ENCODE results near the gene APOL3.
A peak's percentile ranks its signal among the peaks of the same experiment; 100 is the strongest.
"Not testable (repeated sequence)": the region's sequence is repeated elsewhere in the genome, so short reads cannot be mapped to it uniquely, and the experiment has no call there.

The APOL3 gene

DNA sequence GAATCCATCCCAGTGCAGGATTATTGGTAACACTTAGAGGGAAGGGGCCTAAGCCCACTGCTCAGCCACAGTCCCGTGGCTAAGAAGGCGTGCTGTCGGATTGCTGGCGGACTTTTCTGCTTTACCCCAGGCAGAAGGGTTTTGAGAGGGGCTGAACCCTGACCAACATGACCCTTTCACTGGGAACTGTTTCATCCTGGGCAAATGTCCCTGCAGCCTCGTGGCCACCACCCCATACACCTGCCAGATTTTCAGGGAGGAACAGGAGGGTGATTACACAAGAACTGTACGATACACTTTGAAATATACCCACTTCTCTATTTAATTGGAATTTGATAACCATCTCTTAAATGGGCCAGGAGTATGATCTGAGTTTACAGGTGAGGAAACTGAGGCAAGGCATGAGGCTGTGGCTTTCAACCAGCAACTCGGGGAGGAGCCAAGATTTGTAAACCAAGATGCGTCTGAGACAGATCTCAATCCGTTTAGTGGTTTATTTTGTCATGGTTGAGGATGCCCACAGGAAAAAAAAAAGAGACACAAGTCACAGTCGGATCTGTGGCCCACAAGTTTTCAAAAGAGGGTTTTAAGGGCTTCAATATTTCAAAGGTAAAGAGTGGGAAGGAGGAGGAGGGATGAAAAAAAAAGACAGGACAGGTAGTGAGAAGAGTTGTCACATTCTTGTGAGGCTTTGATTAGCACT is 6.1 kb upstream of the APOL3 start:
- H3K9ac ChIP-seq (ENCODE audit: low read length): no peak overlapping the region
- H3K36me3 ChIP-seq (ENCODE audit: control insufficient read depth, insufficient read depth, low read length): no peaks in the 10 kb centered on the region
- H3K4me3 ChIP-seq (ENCODE audit: low read length): no peak overlapping the region
- H3K4me1 ChIP-seq (ENCODE audit: control insufficient read depth, insufficient read depth, low read length): no peaks in the 10 kb centered on the region
- H3K27me3 ChIP-seq (ENCODE audit: control insufficient read depth, insufficient read depth, low read length): no peaks in the 10 kb centered on the region
- H3K9me3 ChIP-seq (ENCODE audit: control insufficient read depth, low read length): no peaks in the 10 kb centered on the region

DNA sequence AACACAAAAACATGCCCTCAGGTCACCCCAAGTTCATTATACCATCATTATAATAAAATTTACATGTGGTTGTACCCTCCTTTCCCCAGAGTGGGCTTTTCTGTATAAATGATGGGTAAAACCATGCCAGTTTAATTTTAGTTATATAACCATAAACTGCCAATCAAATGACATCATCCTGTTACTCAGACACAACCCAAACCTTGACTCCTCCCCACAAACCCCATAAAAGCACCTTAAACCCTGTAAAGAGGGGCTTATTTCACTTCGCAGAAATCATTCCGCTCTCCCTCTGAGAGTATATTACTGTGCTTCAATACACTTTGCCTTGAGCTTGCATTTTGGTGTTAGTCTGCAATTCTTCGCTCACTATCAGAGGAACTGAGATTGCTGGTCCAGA is 5.5 kb upstream of the APOL3 start:
- Histone ChIP-seq H3K9me3 (ENCODE audit: control insufficient read depth, low read length) (no peaks in the 10 kb centered on the region), H3K36me3 (ENCODE audit: control insufficient read depth, insufficient read depth, low read length) (no peaks in the 10 kb centered on the region), H3K4me1 (ENCODE audit: control insufficient read depth, insufficient read depth, low read length) (no peaks in the 10 kb centered on the region), H3K4me3 (ENCODE audit: low read length) (no peak overlapping the region), H3K9ac (ENCODE audit: low read length) (no peak overlapping the region), H3K27me3 (ENCODE audit: control insufficient read depth, insufficient read depth, low read length) (no peaks in the 10 kb centered on the region)

DNA sequence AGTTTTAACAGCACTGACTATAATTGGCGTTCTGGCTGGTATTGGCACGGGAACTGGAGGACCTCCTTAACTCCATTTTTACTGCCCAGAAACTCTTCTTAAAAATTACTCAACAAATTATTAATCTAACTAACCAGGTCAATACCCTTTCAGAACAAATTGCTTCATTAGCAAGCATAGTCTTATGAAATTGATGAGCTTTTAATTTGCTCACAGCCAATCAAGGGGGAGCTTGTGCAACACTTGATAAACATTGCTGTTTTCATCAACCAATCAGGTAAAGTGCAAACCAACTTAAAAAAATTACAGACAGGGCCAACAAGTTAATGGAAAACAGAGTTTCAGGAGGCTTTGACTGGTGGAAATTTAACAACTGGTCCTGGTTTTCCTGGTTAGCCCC is 4.6 kb upstream of the APOL3 start:
- Histone ChIP-seq H3K9ac (ENCODE audit: low read length) (no peak overlapping the region), H3K4me1 (ENCODE audit: control insufficient read depth, insufficient read depth, low read length) (peaks cover 9% of the 10 kb centered on the region), H3K27me3 (ENCODE audit: control insufficient read depth, insufficient read depth, low read length) (no peaks in the 10 kb centered on the region), H3K36me3 (ENCODE audit: control insufficient read depth, insufficient read depth, low read length) (no peaks in the 10 kb centered on the region), H3K4me3 (ENCODE audit: low read length) (no peak overlapping the region), H3K9me3 (ENCODE audit: control insufficient read depth, low read length) (no peaks in the 10 kb centered on the region)

DNA sequence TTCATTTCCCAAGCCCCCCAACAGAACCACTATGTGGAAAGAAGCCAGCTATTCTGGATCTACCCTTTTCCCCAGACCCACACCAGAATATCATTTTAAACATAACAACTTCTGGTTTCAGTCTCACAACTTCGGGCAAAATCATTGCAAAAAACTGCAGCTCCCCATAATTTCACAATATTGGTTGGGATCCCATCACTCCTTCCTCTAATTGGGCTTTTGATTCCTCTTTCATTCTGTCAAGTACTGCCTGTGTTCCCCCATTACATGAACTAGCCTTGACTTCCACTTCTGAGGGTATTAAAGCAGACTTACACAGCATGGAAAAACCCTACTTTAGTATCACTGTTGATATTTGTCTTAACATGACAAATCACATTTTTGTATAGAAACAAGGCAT is 4.1 kb upstream of the APOL3 start:
- no peaks in the 10 kb centered on the region for H3K27me3 ChIP-seq (ENCODE audit: control insufficient read depth, insufficient read depth, low read length)
- H3K4me1 ChIP-seq (ENCODE audit: control insufficient read depth, insufficient read depth, low read length): peaks cover 13% of the 10 kb centered on the region
- H3K4me3 ChIP-seq (ENCODE audit: low read length): no peak overlapping the region
- no peaks in the 10 kb centered on the region for H3K9me3 ChIP-seq (ENCODE audit: control insufficient read depth, low read length)
- H3K9ac ChIP-seq (ENCODE audit: low read length): no peak overlapping the region
- H3K36me3 ChIP-seq (ENCODE audit: control insufficient read depth, insufficient read depth, low read length): no peaks in the 10 kb centered on the region

DNA sequence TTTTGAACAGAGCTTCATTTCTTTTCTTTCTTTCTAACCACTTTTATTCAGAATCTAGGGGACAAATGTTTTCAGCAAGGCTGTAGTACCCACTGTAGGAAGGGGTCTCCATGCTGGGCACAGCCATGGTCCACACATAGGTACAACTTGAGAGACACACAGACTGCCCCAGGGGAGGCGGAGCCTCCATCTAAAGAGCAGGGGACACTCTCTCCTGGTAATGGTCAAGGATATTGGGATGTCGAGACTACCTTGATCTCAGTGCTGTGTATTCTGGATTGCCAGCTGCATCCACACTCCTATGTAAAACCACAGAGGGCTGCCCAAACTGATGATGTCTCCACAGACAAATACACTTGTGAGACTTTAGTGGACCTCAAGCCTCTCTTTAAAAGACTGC is 2.9 kb upstream of the APOL3 start:
- no peaks in the 10 kb centered on the region for H3K36me3 ChIP-seq (ENCODE audit: control insufficient read depth, insufficient read depth, low read length)
- H3K9me3 ChIP-seq (ENCODE audit: control insufficient read depth, low read length): no peaks in the 10 kb centered on the region
- no peak overlapping the region for H3K4me3 ChIP-seq (ENCODE audit: low read length)
- no peak overlapping the region for H3K9ac ChIP-seq (ENCODE audit: low read length)
- peaks cover 20% of the 10 kb centered on the region for H3K4me1 ChIP-seq (ENCODE audit: control insufficient read depth, insufficient read depth, low read length)
- no peaks in the 10 kb centered on the region for H3K27me3 ChIP-seq (ENCODE audit: control insufficient read depth, insufficient read depth, low read length)

DNA sequence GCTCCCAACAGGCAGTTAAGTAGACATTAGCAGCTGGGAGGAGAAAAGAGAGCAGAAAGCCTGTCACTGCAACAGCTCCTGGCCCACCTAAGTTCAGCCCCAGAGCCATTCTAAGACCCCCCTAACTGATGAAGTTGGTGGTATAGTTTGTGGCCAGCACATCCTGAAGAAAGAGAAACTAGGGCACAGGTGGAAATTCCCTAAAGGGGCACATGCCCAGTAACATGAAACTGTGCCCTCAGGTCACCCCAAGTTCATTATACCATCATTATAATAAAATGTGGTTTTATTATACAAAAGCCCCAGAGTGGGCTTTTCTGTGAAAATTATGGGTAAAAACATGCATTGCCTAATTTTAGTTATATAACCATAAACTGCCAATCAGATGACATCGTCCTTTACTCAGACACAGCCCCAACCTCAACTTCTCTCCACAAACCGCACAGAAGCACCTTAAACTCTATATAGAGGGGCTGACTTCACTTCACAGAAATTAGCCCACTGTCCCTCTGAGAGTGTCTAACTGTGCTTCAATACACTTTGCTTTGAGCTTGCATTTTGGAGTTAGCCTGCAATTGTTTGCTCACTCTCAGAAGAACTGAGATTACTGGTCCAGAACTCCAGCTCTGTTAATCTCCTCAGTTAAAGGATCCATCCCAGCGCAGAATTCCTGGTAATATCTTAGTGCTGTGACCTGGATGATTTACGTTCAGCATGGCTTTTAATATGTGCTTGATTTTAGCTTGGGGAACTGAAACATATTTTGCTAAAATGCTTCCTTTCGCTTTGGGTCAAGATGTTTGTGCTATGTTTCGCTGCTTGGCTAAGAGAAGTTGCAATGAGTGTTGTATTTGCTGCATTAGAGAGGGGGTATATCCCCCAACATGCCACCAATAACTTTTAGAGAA is 1.8 kb upstream of the APOL3 start:
- H3K9me3 ChIP-seq (ENCODE audit: control insufficient read depth, low read length): no peaks in the 10 kb centered on the region
- H3K27me3 ChIP-seq (ENCODE audit: control insufficient read depth, insufficient read depth, low read length): no peaks in the 10 kb centered on the region
- H3K9ac ChIP-seq (ENCODE audit: low read length): no peak overlapping the region
- no peaks in the 10 kb centered on the region for H3K36me3 ChIP-seq (ENCODE audit: control insufficient read depth, insufficient read depth, low read length)
- H3K4me1 ChIP-seq (ENCODE audit: control insufficient read depth, insufficient read depth, low read length): peaks cover 21% of the 10 kb centered on the region
- H3K4me3 ChIP-seq (ENCODE audit: low read length): no peak overlapping the region

DNA sequence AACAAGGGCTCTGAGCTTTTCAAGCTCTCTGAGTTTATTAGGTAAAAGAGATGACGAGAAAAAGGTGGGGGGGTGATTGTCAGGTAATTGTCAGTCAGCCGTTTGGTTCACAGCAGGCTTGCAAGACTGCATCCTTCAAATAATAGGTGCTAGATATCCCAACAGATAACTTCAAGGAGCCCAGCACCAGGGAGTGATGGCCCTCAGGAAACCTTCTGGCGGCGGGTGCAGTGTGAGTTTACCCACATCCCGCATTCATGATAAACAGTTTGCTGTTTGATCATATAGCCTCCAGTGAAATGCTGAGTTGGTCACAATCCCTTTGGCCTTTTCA is 1.2 kb upstream of the APOL3 start:
- H3K9ac ChIP-seq (ENCODE audit: low read length); H3K36me3 ChIP-seq (ENCODE audit: control insufficient read depth, insufficient read depth, low read length); H3K9me3 ChIP-seq (ENCODE audit: control insufficient read depth, low read length); H3K4me3 ChIP-seq (ENCODE audit: low read length); H3K27me3 ChIP-seq (ENCODE audit: control insufficient read depth, insufficient read depth, low read length): not testable (repeated sequence)
- peaks cover 26% of the 10 kb centered on the region for H3K4me1 ChIP-seq (ENCODE audit: control insufficient read depth, insufficient read depth, low read length)

DNA sequence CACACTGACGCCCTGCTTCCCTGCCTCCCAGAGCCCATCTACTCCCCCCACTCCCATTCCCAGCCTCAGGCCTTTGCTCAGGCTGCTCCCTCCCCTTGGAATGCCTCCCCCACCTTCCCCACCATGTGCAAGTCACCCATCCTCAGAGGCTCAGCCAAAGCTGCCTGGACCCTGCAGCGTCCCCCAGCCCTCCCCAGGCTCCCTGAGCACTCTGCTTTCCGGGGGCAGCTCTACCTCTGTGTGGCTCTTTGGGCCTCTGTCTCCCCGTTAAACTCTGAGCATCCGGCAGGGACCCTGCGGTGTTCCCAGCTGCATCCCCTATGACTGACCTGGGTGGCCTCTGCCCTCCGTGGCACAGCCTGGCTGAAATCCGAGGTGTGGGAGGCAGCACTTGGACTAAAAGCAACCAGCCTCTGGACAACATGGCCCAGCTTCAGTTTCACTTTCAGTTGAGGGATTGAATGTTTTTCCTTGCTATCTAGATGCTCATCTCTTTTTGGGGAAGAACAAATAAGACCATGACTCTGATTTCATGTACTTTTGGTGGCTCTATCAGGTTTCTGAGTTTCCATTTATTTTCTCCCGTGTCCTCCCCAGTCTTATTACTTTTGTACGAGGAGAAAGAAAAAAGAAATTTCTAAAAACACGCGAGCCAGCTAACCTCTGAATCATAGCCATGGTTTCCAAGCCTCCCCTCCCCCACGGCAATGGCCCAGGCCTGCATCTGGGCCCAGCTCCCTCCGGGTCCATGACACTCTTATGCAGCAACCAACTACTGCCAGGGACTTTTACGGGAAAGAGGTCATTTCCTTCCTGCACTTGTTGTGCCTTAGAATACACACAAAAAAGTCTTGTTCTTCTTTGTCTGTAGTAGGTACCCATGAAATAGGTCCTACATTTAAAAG is 3.8 kb downstream of the APOL3 start:
- Histone ChIP-seq H3K27me3 (ENCODE audit: control insufficient read depth, insufficient read depth, low read length) (no peaks in the 10 kb centered on the region), H3K4me1 (ENCODE audit: control insufficient read depth, insufficient read depth, low read length) (peaks cover 71% of the 10 kb centered on the region), H3K36me3 (ENCODE audit: control insufficient read depth, insufficient read depth, low read length) (no peaks in the 10 kb centered on the region), H3K9me3 (ENCODE audit: control insufficient read depth, low read length) (no peaks in the 10 kb centered on the region), H3K4me3 (ENCODE audit: low read length) (peak overlapping the region; percentile 81), H3K9ac (ENCODE audit: low read length) (peak overlapping the region; percentile 79)

DNA sequence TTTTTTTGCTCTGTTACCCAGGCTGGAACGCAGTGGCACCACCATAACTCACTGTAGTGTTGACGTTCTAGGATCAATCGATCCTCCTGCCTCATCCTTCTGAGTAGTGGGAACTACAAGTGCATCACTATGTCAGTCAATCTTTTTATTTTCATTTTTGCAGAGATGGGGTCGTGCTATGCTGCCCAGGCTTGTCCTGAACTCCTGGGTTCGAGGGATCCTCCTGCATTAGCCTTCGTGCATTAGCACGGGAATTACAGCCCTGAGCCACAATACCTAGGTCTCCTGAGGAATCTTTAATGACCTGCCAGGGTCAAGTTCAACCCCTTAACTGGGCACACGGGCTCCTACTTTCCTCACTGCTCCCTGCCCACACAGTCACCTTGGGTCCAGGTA is 4.4 kb downstream of the APOL3 start:
- Histone ChIP-seq H3K4me1 (ENCODE audit: control insufficient read depth, insufficient read depth, low read length) (peaks cover 71% of the 10 kb centered on the region), H3K9ac (ENCODE audit: low read length) (peak overlapping the region; percentile 79), H3K27me3 (ENCODE audit: control insufficient read depth, insufficient read depth, low read length) (no peaks in the 10 kb centered on the region), H3K36me3 (ENCODE audit: control insufficient read depth, insufficient read depth, low read length) (no peaks in the 10 kb centered on the region), H3K4me3 (ENCODE audit: low read length) (peak overlapping the region; percentile 81), H3K9me3 (ENCODE audit: control insufficient read depth, low read length) (no peaks in the 10 kb centered on the region)

DNA sequence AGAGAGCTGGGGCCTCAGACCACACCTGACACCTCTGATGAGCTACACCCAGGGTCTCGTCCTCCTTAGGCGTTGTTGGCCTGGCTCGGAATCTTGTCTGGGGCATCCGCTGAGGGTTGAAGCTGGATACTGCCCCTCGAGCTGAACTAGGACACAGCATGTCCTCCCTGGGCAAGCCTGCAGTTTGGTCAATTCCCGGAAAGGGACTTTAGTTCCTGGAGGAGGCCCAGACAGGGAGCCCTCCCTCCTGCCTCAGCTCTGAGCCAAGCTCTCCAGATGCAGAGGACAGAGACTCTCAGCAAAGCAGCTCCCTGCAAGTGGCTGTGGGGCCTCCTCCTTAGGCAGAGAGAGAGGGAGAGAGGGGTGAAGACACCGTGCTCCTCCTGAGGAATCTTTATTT is 4.9 kb downstream of the APOL3 start:
- Histone ChIP-seq H3K9me3 (ENCODE audit: control insufficient read depth, low read length) (no peaks in the 10 kb centered on the region), H3K36me3 (ENCODE audit: control insufficient read depth, insufficient read depth, low read length) (no peaks in the 10 kb centered on the region), H3K4me3 (ENCODE audit: low read length) (peak overlapping the region; percentile 7), H3K9ac (ENCODE audit: low read length) (peak overlapping the region; percentile 18), H3K27me3 (ENCODE audit: control insufficient read depth, insufficient read depth, low read length) (no peaks in the 10 kb centered on the region), H3K4me1 (ENCODE audit: control insufficient read depth, insufficient read depth, low read length) (peaks cover 68% of the 10 kb centered on the region)

DNA sequence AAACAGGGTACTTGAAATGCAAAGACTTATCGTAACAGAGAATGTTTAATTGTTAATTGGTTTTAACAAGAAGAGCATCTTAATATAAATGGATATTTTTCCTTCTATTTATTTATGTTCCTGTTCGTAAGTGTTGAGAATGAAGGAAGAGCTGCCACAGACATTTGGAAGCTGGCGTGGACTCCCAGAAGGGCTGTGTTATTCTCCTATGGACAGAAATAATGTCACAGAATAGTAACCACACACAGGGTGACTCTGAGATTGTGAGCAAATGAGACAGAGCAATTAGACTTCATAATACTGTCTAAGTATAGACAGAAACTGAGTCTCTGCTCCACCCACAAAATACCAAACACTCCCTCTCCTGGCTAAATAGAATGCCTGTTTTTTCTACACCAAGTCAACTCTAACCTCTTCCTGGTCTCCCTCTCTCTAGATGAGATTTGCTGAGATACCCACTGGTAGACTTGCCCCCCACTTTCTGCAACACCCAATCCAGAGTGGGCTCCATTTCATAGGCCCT is 6.1 kb downstream of the APOL3 start:
- H3K4me1 ChIP-seq (ENCODE audit: control insufficient read depth, insufficient read depth, low read length): peaks cover 56% of the 10 kb centered on the region
- H3K9me3 ChIP-seq (ENCODE audit: control insufficient read depth, low read length): no peaks in the 10 kb centered on the region
- H3K9ac ChIP-seq (ENCODE audit: low read length): peak overlapping the region; percentile 18
- H3K36me3 ChIP-seq (ENCODE audit: control insufficient read depth, insufficient read depth, low read length): no peaks in the 10 kb centered on the region
- H3K27me3 ChIP-seq (ENCODE audit: control insufficient read depth, insufficient read depth, low read length): no peaks in the 10 kb centered on the region
- H3K4me3 ChIP-seq (ENCODE audit: low read length): no peak overlapping the region

All from mucosa of stomach (tissue), 1 donor.